Colonic mucosa (tissue), 4 donors: ENCODE measurements around the gene MEIOSIN. TPM values are rescaled to one million over a fixed set of nuclear protein-coding genes. Genes with fewer than 3 reads are reported as not detected.

ENCODE experiments used
- DNase-seq: peaks from one replicate; pipeline ENCODE4 v3.0.0-alpha.2; 2020
- H3K27ac ChIP-seq: fragments of 200-600 bp; one replicate; pipeline ENCODE4 v1.8.0; 2021
- H3K27me3 ChIP-seq: fragments of 200-600 bp; one replicate; pipeline ENCODE4 v1.8.0; 2021
- H3K36me3 ChIP-seq: fragments of 200-600 bp; one replicate; pipeline ENCODE4 v1.8.0; 2021
- H3K4me1 ChIP-seq: fragments of 200-600 bp; one replicate; pipeline ENCODE4 v1.8.0; 2021; ENCODE audit warnings: mild to moderate bottlenecking
- H3K4me3 ChIP-seq: fragments of 200-600 bp; one replicate; pipeline ENCODE4 v1.8.0; 2021
- H3K9ac ChIP-seq, 2 donors: one replicate each; pipeline ENCODE4 v1.7.0; 2013; ENCODE audit warnings: control low read depth in 2 of 2, low read depth in 2 of 2, low read length in 2 of 2
- H3K9me3 ChIP-seq: fragments of 200-600 bp; one replicate; pipeline ENCODE4 v1.8.0; 2021
- intact Hi-C: fragments of 100-400 bp; cut with DNase I; formaldehyde crosslinking; loops from one replicate; pipeline ENCODE4 v1.14.1; 2022
- total RNA-seq, 2 donors: library from RNA; stranded (reverse); fragmentation: NEBNext Ultra II Directional in 1 of 2; extraction: Animal tissue kit (Norgen Biotek cat#: 25700) in 1 of 2; gene quantifications; one replicate each; pipeline ENCODE4 v1.2.1, GENCODE V29; 2021
- TF ChIP-seq, protein P1 (sequence below): fragments of 200-600 bp; IDR thresholded peaks from one replicate; pipeline ENCODE4 v1.8.0; 2022; ENCODE audit warnings: antibody characterized with exemption, mild to moderate bottlenecking
- donor health status: healthy.
- donor health status: DM: no; HTN: no; CAD: no.
- donor health status: DM: no; HTN: no; CAD: no.

MEIOSIN gene
- total RNA-seq, 2 donors from 2014 or later: not detected

DNA sequence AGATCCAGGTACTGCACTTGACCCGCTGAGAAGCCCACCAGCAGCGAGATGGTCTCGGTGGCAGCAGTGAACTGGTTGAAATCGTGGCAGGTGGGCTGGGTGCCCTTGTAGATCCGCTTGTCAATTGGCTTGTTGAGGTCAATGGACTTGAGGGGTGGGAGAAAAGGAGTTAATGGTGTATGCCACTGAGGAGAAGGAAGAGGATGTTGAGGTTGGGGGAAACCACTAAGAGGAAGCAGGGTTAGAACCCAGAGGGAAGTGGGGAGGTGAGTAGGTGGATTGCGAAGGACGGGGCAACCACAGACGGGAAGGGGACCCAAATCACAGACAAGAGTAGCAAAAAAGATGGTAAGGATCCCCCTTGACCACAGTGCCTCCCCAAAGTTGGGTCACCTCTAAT lies 57.7 kb downstream of the MEIOSIN start:
- Histone ChIP-seq H3K4me3 (no peak overlapping the region), H3K27ac (no peak overlapping the region), H3K27me3 (peaks cover 4% of the 10 kb centered on the region), H3K9me3 (no peaks in the 10 kb centered on the region), H3K9ac (peak overlapping the region in 1 of 2 donors; percentile 86), H3K4me1 (peaks cover 11% of the 10 kb centered on the region), H3K36me3 (no peaks in the 10 kb centered on the region)
- TF ChIP-seq, protein P1, sequence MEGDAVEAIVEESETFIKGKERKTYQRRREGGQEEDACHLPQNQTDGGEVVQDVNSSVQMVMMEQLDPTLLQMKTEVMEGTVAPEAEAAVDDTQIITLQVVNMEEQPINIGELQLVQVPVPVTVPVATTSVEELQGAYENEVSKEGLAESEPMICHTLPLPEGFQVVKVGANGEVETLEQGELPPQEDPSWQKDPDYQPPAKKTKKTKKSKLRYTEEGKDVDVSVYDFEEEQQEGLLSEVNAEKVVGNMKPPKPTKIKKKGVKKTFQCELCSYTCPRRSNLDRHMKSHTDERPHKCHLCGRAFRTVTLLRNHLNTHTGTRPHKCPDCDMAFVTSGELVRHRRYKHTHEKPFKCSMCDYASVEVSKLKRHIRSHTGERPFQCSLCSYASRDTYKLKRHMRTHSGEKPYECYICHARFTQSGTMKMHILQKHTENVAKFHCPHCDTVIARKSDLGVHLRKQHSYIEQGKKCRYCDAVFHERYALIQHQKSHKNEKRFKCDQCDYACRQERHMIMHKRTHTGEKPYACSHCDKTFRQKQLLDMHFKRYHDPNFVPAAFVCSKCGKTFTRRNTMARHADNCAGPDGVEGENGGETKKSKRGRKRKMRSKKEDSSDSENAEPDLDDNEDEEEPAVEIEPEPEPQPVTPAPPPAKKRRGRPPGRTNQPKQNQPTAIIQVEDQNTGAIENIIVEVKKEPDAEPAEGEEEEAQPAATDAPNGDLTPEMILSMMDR: no peak
- intact Hi-C loops: no loop called here
- DNase-seq: no peak

DNA sequence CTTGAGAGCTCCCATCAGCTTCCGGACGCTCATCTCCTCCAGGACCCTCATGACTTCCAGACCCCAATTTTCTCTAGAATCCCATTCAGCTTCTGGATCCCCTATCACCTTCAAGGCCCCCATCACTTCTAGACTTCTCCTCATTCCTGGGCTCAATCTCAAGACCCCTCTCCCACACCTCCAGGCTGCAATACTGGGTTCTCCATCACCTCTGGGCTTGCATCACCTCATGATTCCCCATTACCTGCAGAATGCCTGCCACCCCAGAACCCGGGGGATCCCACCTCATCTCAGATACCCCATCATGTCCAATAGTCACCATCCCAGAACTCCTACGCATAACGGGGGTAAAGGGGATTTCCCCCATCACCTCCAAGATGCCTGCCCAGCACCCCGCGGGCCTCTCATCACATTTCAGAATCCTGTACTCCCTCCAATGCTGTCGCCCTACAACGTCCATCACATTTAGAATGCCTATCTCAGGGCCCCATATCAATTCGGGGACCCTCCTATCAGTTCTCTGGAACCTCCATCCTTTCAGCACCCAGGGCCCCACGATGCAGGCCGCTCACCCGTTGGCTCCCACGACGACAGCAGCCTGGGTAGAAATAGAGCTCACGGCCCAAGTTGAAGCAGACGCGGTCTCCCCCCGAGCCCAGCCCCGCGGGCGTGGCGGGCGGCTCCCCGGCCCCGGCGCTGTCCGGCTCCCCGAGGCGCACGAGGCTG lies 58.7 kb downstream of the MEIOSIN start:
- Histone ChIP-seq H3K4me1 (peaks cover 11% of the 10 kb centered on the region), H3K36me3 (no peaks in the 10 kb centered on the region), H3K9me3 (no peaks in the 10 kb centered on the region), H3K27ac (no peak overlapping the region), H3K9ac (peak overlapping the region; percentile 84 to 86), H3K27me3 (peaks cover 4% of the 10 kb centered on the region), H3K4me3 (peak overlapping the region; percentile 55)
- intact Hi-C loops: no loop called here
- no peak for DNase-seq
- TF ChIP-seq, protein P1: no peak

DNA sequence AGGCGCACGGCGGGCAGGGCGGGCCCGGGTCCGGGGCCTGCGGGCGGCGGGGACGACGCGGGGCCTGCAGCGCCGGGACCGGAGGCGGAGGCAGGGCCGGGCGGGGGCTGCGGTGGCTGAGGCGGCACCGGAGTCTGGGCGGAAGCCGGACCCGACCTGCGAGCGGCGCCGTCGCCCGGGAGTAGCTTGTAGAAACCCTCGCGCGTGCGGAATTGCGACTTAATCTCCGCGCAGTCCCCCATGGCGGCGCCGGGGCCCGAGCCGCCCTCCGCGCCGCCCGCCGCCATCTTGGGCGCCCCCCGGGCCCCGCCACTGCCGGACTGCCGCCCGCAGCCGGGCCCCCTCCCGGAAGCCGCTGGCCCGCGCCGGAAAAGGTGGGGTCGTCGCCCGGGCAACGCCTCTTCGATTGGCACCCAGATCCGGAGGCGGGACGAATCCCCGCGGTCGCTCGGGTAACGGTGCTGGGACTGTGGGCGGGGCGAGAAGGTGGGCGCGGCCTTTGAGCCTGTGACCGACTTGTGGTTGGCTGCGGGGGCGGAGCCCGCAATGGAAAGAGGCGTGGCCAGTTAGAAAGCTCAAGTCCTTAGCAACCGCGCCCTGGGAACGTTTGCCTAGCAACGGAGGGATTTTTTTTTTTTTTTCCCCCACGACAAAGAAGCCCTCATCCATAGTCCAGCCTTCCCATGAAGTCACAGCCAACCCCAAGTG lies 59.4 kb downstream of the MEIOSIN start, which contains the start of gene DMWD:
Gene DMWD (minus strand): TSS at position 376 of the 708 bp plus-strand sequence. CDS start 89 bp downstream, at position 287.
- intact Hi-C loops: no loop called here
- Histone ChIP-seq H3K4me1 (peaks cover 11% of the 10 kb centered on the region), H3K27me3 (peaks cover 4% of the 10 kb centered on the region), H3K36me3 (no peaks in the 10 kb centered on the region), H3K27ac (no peak within 1 kb of the TSS), H3K9ac (peak within 1 kb of the TSS; percentile 84 to 86), H3K9me3 (no peaks in the 10 kb centered on the region), H3K4me3 (peak within 1 kb of the TSS; percentile 55)
- TF ChIP-seq, protein P1: no peak
- peak; percentile 100 for DNase-seq

DNA sequence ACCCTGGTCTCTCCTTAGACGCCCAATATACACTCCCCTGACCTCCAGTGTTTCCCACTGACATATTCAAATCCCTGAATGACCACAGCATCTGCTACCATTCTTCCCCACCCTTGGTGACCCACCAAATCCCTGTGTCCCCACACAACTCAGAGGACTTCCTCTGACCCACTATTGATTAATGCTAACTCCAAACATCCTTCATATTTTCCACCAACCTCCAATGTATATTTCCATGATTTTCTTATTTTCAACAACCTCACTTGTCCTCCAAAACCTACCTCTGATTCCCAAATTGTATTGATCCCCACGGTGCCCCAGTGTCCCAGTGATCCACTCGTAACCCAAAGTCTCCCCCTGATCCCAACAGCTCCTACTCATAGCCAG lies 59.9 kb downstream of the MEIOSIN start:
- DNase-seq: no peak
- H3K9ac ChIP-seq: no peak overlapping the region
- no peaks in the 10 kb centered on the region for H3K36me3 ChIP-seq
- no peak overlapping the region for H3K27ac ChIP-seq
- no peaks in the 10 kb centered on the region for H3K9me3 ChIP-seq
- peaks cover 11% of the 10 kb centered on the region for H3K4me1 ChIP-seq
- H3K27me3 ChIP-seq: peaks cover 4% of the 10 kb centered on the region
- H3K4me3 ChIP-seq: no peak overlapping the region
- TF ChIP-seq, protein P1: no peak
- intact Hi-C loops: no loop called here

DNA sequence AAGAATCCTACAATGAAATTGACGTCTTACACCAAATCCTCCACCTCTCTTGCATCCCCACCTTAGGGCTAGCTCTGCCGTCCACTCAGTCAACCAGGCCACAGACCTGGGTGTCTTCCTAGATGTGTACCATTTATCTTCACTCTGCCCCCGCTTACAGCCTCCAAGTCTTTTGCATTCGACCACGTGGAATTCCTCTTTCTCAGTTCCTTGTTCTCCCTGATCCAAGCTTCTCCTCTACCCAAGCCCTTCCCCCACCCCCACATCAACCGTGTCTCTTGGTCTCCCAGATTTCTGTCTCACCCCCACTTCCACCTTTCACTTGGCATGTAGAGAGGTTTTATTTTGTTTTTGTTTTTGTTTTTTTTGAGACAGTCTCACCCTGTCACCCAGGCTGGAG lies 60.6 kb downstream of the MEIOSIN start:
- intact Hi-C loops: no loop called here
- H3K9ac ChIP-seq: no peak overlapping the region
- H3K27me3 ChIP-seq: peaks cover 4% of the 10 kb centered on the region
- no peak overlapping the region for H3K4me3 ChIP-seq
- no peaks in the 10 kb centered on the region for H3K9me3 ChIP-seq
- DNase-seq: no peak
- H3K36me3 ChIP-seq: no peaks in the 10 kb centered on the region
- H3K27ac ChIP-seq: no peak overlapping the region
- TF ChIP-seq, protein P1: no peak
- peaks cover 11% of the 10 kb centered on the region for H3K4me1 ChIP-seq
